ENCODE results near the gene ACAT2.
"Not testable (repeated sequence)": the region's sequence is repeated elsewhere in the genome, so short reads cannot be mapped to it uniquely, and the experiment has no call there.

Gene ACAT2

DNA sequence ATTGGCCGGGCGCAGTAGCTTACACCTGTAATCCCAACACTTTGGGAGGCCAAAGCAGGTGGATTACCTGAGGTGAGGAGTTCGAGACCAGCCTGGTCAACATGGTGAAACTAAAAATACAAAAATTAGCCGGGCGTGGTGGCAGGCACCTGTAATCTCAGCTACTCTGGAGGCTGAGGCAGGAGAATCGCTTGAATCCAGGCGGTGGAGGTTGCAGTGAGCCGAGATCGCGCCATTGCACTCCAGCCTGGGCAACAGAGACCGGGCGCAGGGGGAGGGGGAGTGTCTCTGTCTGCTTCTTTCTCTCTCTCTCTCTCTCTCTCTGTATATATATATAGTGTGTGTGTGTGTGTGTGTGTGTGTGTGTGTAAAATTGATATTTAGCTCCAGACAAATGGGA, 29.3 kb upstream of the ACAT2 start:
- H3K27ac ChIP-seq (ENCODE audit: low read depth, low read length); H3K9me3 ChIP-seq (ENCODE audit: control insufficient read depth, insufficient read depth, low read depth, low read length); H3K27me3 ChIP-seq (ENCODE audit: control insufficient read depth, insufficient read depth, low read length); H3K4me3 ChIP-seq (ENCODE audit: low read depth, low read length); H3K9ac ChIP-seq (ENCODE audit: low read length); H3K4me1 ChIP-seq (ENCODE audit: control insufficient read depth, insufficient read depth, low read length): not testable (repeated sequence)
- peaks cover 15% of the 10 kb centered on the region for H3K36me3 ChIP-seq (ENCODE audit: control insufficient read depth, insufficient read depth, low read length)

- not testable (repeated sequence) for H3K4me3 ChIP-seq (ENCODE audit: low read depth, low read length); H3K9ac ChIP-seq (ENCODE audit: low read length); H3K27me3 ChIP-seq (ENCODE audit: control insufficient read depth, insufficient read depth, low read length); H3K27ac ChIP-seq (ENCODE audit: low read depth, low read length); H3K9me3 ChIP-seq (ENCODE audit: control insufficient read depth, insufficient read depth, low read depth, low read length); H3K4me1 ChIP-seq (ENCODE audit: control insufficient read depth, insufficient read depth, low read length)
- H3K36me3 ChIP-seq (ENCODE audit: control insufficient read depth, insufficient read depth, low read length), result peaks cover 23% of the 10 kb centered on the region
These were observed 28.4 kb upstream of the ACAT2 start for GRCh38 chr6:159733395-159733794.

DNA sequence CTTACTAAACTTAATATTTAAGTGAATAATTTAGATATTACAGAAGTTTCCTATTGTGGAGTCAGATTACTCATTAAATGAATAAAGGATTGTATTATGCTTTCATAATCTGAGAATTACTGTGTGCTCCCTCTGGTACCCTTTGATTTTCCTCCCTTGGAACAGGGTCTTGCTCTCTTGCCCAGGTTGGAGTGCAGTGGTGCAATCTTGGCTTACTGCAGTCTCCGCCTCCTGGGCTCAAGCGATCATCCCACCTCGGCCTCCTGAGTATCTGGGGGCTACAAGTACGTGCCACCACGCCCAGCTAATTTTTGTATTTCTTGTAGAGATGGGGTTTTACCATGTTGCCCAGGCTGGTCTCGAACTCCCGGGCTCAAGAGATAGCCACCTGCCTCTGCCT, 24.9 kb upstream of the ACAT2 start:
- H3K9me3 ChIP-seq (ENCODE audit: control insufficient read depth, insufficient read depth, low read depth, low read length), result no peaks in the 10 kb centered on the region
- H3K9ac ChIP-seq (ENCODE audit: low read length), result no peak overlapping the region
- no peak overlapping the region for H3K27ac ChIP-seq (ENCODE audit: low read depth, low read length)
- peaks cover 54% of the 10 kb centered on the region for H3K36me3 ChIP-seq (ENCODE audit: control insufficient read depth, insufficient read depth, low read length)
- H3K4me1 ChIP-seq (ENCODE audit: control insufficient read depth, insufficient read depth, low read length), result no peaks in the 10 kb centered on the region
- H3K4me3 ChIP-seq (ENCODE audit: low read depth, low read length), result no peak overlapping the region
- H3K27me3 ChIP-seq (ENCODE audit: control insufficient read depth, insufficient read depth, low read length), result no peaks in the 10 kb centered on the region

DNA sequence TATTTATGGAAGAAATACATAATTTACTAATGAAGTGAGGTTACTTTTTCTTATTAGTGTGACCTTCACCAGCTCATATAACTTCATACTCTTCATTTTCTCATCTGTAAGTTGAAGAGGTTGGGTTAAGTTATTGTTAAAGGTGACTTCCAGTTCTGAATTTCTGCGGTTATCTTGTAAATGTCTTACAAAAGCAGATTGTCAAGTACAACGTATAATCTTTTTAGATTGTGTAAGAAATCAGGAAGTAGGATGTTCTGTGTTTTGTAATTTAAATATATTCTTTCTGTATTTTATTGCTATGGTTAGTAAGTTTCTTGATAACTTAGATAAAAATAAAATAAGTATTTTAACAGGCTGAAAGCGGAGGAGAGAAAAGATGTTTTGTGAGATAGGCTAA, 22.5 kb upstream of the ACAT2 start:
- H3K27me3 ChIP-seq (ENCODE audit: control insufficient read depth, insufficient read depth, low read length), result no peaks in the 10 kb centered on the region
- H3K4me3 ChIP-seq (ENCODE audit: low read depth, low read length), result no peak overlapping the region
- peaks cover 78% of the 10 kb centered on the region for H3K36me3 ChIP-seq (ENCODE audit: control insufficient read depth, insufficient read depth, low read length)
- no peaks in the 10 kb centered on the region for H3K4me1 ChIP-seq (ENCODE audit: control insufficient read depth, insufficient read depth, low read length)
- H3K9ac ChIP-seq (ENCODE audit: low read length), result no peak overlapping the region
- H3K27ac ChIP-seq (ENCODE audit: low read depth, low read length), result no peak overlapping the region
- H3K9me3 ChIP-seq (ENCODE audit: control insufficient read depth, insufficient read depth, low read depth, low read length), result no peaks in the 10 kb centered on the region

DNA sequence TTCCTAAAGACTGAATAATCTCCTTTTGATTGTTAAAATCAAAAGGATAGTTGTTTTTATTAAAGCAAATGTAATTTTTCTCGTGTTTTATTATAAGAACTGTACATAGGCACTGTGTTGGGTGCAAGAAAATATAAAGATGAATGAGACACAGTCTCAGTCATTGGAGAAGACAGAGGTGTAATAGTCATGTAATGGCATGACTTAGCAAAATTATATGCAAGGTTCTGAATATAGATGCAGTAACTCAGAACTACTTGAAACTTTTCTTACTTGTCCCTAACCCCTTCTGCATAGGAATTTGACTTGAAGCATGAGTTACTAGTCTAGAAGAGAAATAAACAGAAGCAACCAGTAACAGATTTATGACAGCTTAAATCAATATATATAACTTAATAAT, 19.7 kb upstream of the ACAT2 start:
- Histone ChIP-seq H3K4me1 (ENCODE audit: control insufficient read depth, insufficient read depth, low read length) (no peaks in the 10 kb centered on the region), H3K36me3 (ENCODE audit: control insufficient read depth, insufficient read depth, low read length) (peaks cover 98% of the 10 kb centered on the region), H3K27ac (ENCODE audit: low read depth, low read length) (no peak overlapping the region), H3K9ac (ENCODE audit: low read length) (no peak overlapping the region), H3K4me3 (ENCODE audit: low read depth, low read length) (no peak overlapping the region), H3K27me3 (ENCODE audit: control insufficient read depth, insufficient read depth, low read length) (no peaks in the 10 kb centered on the region), H3K9me3 (ENCODE audit: control insufficient read depth, insufficient read depth, low read depth, low read length) (no peaks in the 10 kb centered on the region)

DNA sequence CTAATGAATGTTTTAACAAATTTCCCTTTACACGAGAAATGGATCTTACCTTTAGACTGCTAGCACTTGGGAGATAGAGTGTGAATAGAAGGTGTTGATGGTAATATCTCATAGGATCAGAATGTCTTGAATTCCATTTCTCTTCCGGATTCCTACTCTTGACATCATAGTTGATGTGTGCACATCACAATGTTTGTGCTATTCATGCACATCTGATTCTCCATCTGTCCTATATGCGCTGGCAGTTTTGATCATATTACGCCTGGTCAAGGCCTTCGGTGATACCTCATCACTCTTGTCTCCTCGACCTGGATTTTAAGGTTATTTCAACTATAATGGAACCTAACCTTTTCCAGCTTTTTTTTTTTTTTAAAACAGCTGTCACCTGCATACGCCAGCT, 16.8 kb upstream of the ACAT2 start:
- Histone ChIP-seq H3K9me3 (ENCODE audit: control insufficient read depth, insufficient read depth, low read depth, low read length) (no peaks in the 10 kb centered on the region), H3K4me1 (ENCODE audit: control insufficient read depth, insufficient read depth, low read length) (no peaks in the 10 kb centered on the region), H3K27ac (ENCODE audit: low read depth, low read length) (no peak overlapping the region), H3K9ac (ENCODE audit: low read length) (no peak overlapping the region), H3K4me3 (ENCODE audit: low read depth, low read length) (no peak overlapping the region), H3K36me3 (ENCODE audit: control insufficient read depth, insufficient read depth, low read length) (peaks cover 100% of the 10 kb centered on the region), H3K27me3 (ENCODE audit: control insufficient read depth, insufficient read depth, low read length) (no peaks in the 10 kb centered on the region)

DNA sequence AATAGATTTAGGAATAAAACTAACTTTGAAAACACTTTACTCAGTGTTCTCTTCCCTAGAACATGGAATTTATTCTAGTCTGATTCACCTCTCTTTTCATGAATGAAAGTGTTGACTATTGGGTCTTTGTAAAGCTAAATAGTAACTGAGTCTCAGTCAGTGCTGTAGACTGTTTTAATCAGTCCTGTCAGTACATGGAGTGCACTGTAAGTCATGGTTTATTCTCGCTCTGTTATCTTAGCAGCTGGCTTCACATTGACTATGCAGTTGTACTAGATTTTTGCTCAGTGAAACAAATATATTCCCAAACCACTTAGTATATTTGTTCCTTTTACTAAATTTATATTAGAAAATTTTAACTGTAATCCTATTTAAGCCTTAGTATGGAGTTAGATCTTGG, 15.1 kb upstream of the ACAT2 start:
- Histone ChIP-seq H3K36me3 (ENCODE audit: control insufficient read depth, insufficient read depth, low read length) (peaks cover 100% of the 10 kb centered on the region), H3K9me3 (ENCODE audit: control insufficient read depth, insufficient read depth, low read depth, low read length) (no peaks in the 10 kb centered on the region), H3K27me3 (ENCODE audit: control insufficient read depth, insufficient read depth, low read length) (no peaks in the 10 kb centered on the region), H3K4me3 (ENCODE audit: low read depth, low read length) (no peak overlapping the region), H3K4me1 (ENCODE audit: control insufficient read depth, insufficient read depth, low read length) (no peaks in the 10 kb centered on the region), H3K9ac (ENCODE audit: low read length) (no peak overlapping the region), H3K27ac (ENCODE audit: low read depth, low read length) (no peak overlapping the region)

GRCh38 chr6:159748127-159748526, 13.7 kb upstream of the ACAT2 start:
- not testable (repeated sequence) for H3K9ac ChIP-seq (ENCODE audit: low read length); H3K4me1 ChIP-seq (ENCODE audit: control insufficient read depth, insufficient read depth, low read length); H3K4me3 ChIP-seq (ENCODE audit: low read depth, low read length); H3K9me3 ChIP-seq (ENCODE audit: control insufficient read depth, insufficient read depth, low read depth, low read length); H3K27ac ChIP-seq (ENCODE audit: low read depth, low read length); H3K27me3 ChIP-seq (ENCODE audit: control insufficient read depth, insufficient read depth, low read length)
- peaks cover 100% of the 10 kb centered on the region for H3K36me3 ChIP-seq (ENCODE audit: control insufficient read depth, insufficient read depth, low read length)

GRCh38 chr6:159751448-159751847, 10.4 kb upstream of the ACAT2 start:
- H3K36me3 ChIP-seq (ENCODE audit: control insufficient read depth, insufficient read depth, low read length), result peaks cover 99% of the 10 kb centered on the region
- H3K27ac ChIP-seq (ENCODE audit: low read depth, low read length), result no peak overlapping the region
- no peak overlapping the region for H3K9ac ChIP-seq (ENCODE audit: low read length)
- H3K9me3 ChIP-seq (ENCODE audit: control insufficient read depth, insufficient read depth, low read depth, low read length), result no peaks in the 10 kb centered on the region
- no peaks in the 10 kb centered on the region for H3K4me1 ChIP-seq (ENCODE audit: control insufficient read depth, insufficient read depth, low read length)
- no peak overlapping the region for H3K4me3 ChIP-seq (ENCODE audit: low read depth, low read length)
- H3K27me3 ChIP-seq (ENCODE audit: control insufficient read depth, insufficient read depth, low read length), result no peaks in the 10 kb centered on the region

DNA sequence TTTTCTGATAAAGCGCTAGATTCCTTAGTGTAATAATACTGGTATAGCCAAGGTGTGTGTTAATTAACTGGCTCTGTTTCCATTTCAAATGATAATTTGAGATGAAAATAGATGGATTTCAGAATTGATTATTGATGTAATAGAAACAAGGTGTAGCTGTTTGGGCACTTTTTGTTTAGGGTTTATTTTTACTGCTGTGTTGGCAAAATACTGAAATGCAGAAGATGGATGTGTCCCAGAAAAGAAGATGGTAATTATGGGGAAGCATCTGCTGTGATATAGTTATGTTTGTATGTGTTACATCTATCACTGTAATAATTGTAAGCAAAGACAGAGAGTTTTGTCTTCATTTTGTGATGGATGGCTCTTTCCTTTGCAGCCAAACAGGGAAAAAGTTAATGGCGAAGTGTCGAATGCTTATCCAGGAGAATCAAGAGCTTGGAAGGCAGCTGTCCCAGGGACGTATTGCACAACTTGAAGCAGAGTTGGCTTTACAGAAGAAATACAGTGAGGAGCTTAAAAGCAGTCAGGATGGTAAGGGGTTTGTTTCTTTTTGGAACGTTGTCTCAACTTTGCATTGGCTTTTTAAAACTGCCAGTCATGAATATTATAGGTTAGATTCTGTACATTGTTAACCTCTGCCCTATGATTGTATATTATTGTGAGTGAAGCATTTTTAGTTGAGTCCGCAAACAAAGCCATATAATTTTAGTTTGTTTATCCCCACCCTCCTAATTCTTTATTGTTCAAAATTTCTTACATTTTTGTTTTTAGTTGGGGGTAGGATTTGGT, 8.6 kb upstream of the ACAT2 start:
- Histone ChIP-seq H3K4me3 (ENCODE audit: low read depth, low read length) (no peak overlapping the region), H3K27ac (ENCODE audit: low read depth, low read length) (no peak overlapping the region), H3K4me1 (ENCODE audit: control insufficient read depth, insufficient read depth, low read length) (no peaks in the 10 kb centered on the region; the same call in 1 of the 2 replicates), H3K27me3 (ENCODE audit: control insufficient read depth, insufficient read depth, low read length) (no peaks in the 10 kb centered on the region), H3K36me3 (ENCODE audit: control insufficient read depth, insufficient read depth, low read length) (peaks cover 98% of the 10 kb centered on the region), H3K9me3 (ENCODE audit: control insufficient read depth, insufficient read depth, low read depth, low read length) (no peaks in the 10 kb centered on the region), H3K9ac (ENCODE audit: low read length) (no peak overlapping the region)

GRCh38 chr6:159754401-159754800, 7.4 kb upstream of the ACAT2 start:
- Histone ChIP-seq H3K9me3 (ENCODE audit: control insufficient read depth, insufficient read depth, low read depth, low read length) (no peaks in the 10 kb centered on the region), H3K36me3 (ENCODE audit: control insufficient read depth, insufficient read depth, low read length) (peaks cover 92% of the 10 kb centered on the region), H3K4me1 (ENCODE audit: control insufficient read depth, insufficient read depth, low read length) (no peaks in the 10 kb centered on the region; the same call in 1 of the 2 replicates), H3K27me3 (ENCODE audit: control insufficient read depth, insufficient read depth, low read length) (no peaks in the 10 kb centered on the region), H3K9ac (ENCODE audit: low read length) (no peak overlapping the region), H3K4me3 (ENCODE audit: low read depth, low read length) (no peak overlapping the region), H3K27ac (ENCODE audit: low read depth, low read length) (no peak overlapping the region)

Measured in HUES6 (cell line).